DMS 273 (cell line): ENCODE results near the gene TP73.

Source experiments
- DNase-seq: peaks from one replicate; lab custom pipeline; 2025; ENCODE audit not compliant: unreplicated experiment; lab: John Stamatoyannopoulos, UW

Gene TP73

GRCh38 chr1:3703786-3704371 is 51.6 kb downstream of the TP73 start:
- no peak for DNase-seq

- no peak for DNase-seq
These were observed 53.1 kb downstream of the TP73 start for GRCh38 chr1:3705341-3705950.

- DNase-seq: no peak
These were observed 54.5 kb downstream of the TP73 start for GRCh38 chr1:3706651-3707297.

- peak; percentile 70 for DNase-seq
These were observed 55.1 kb downstream of the TP73 start for GRCh38 chr1:3707298-3707938.

- DNase-seq: no peak
These were observed 55.6 kb downstream of the TP73 start for GRCh38 chr1:3707939-3708328.

GRCh38 chr1:3708791-3709190 is 56.5 kb downstream of the TP73 start:
- DNase-seq: no peak

GRCh38 chr1:3710251-3710650 is 57.9 kb downstream of the TP73 start:
- no peak for DNase-seq

- DNase-seq: no peak
These were observed 59.1 kb downstream of the TP73 start for GRCh38 chr1:3711381-3711779.

- DNase-seq: peak; percentile 62
These were observed 59.6 kb downstream of the TP73 start for GRCh38 chr1:3711780-3712451.

- DNase-seq: peak; percentile 79
These were observed 60.5 kb downstream of the TP73 start for GRCh38 chr1:3712573-3713535.

- no peak for DNase-seq
These were observed 61.5 kb downstream of the TP73 start for GRCh38 chr1:3713840-3714239.

GRCh38 chr1:3714284-3714741 is 62.0 kb downstream of the TP73 start:
- DNase-seq: peak; percentile 72

- DNase-seq: no peak
These were observed 62.5 kb downstream of the TP73 start for GRCh38 chr1:3714814-3715213.

- peak; percentile 60 for DNase-seq
These were observed 64.0 kb downstream of the TP73 start for GRCh38 chr1:3716351-3716750.

GRCh38 chr1:3717041-3717714 is 64.9 kb downstream of the TP73 start:
- DNase-seq: peak; percentile 98

- peak; percentile 67 for DNase-seq
These were observed 65.6 kb downstream of the TP73 start for GRCh38 chr1:3717715-3718601.

GRCh38 chr1:3718764-3719163 is 66.4 kb downstream of the TP73 start:
- DNase-seq: no peak

GRCh38 chr1:3721955-3722465 is 69.7 kb downstream of the TP73 start:
- DNase-seq: no peak

- DNase-seq: no peak
These were observed 70.5 kb downstream of the TP73 start for GRCh38 chr1:3722846-3723245.
